DOHH2 (cell line): Measurements from ENCODE around the gene ACTN1.
"Not testable (repeated sequence)": the region's sequence is repeated elsewhere in the genome, so short reads cannot be mapped to it uniquely, and the experiment has no call there.

Source experiments
- H3F3A ChIP-seq: fragments of 200-600 bp; sonication (generic), shearing (Covaris generic); 2 replicates; pipeline ENCODE4 v1.6.0; 2016; ENCODE audit warnings: antibody characterized with exemption, mild to moderate bottlenecking; ENCODE audit not compliant: control insufficient read depth, insufficient read depth
- H3K27ac ChIP-seq: fragments of 200-600 bp; sonication (generic); 2 replicates; pipeline ENCODE4 v1.5.1; 2014; ENCODE audit warnings: low read depth, mild to moderate bottlenecking, low read length, moderate library complexity
- H3K27me3 ChIP-seq: fragments of 200-600 bp; sonication (generic); 2 replicates; pipeline ENCODE4 v1.6.1; 2014; ENCODE audit warnings: mild to moderate bottlenecking, low read length, mixed read lengths; ENCODE audit not compliant: control insufficient read depth
- H3K36me3 ChIP-seq: fragments of 200-600 bp; sonication (generic); 2 replicates; pipeline ENCODE4 v1.6.1; 2014; ENCODE audit warnings: mild to moderate bottlenecking, low read length, moderate library complexity, mixed read lengths; ENCODE audit not compliant: control insufficient read depth
- H3K4me1 ChIP-seq: fragments of 200-600 bp; sonication (generic); 2 replicates; pipeline ENCODE4 v1.6.1; 2014; ENCODE audit warnings: mild to moderate bottlenecking, low read length, mixed read lengths; ENCODE audit not compliant: control insufficient read depth
- H3K4me2 ChIP-seq: fragments of 200-600 bp; sonication (generic); 2 replicates; pipeline ENCODE4 v1.6.0; 2014; ENCODE audit warnings: mild to moderate bottlenecking, low read length, moderate library complexity
- H3K4me3 ChIP-seq: fragments of 200-600 bp; sonication (generic); 2 replicates; pipeline ENCODE4 v1.5.1; 2014; ENCODE audit warnings: mild to moderate bottlenecking, low read length, mixed read lengths
- H3K79me2 ChIP-seq: fragments of 200-600 bp; sonication (generic); 2 replicates; pipeline ENCODE4 v1.6.1; 2014; ENCODE audit warnings: mild to moderate bottlenecking, low read length, mixed read lengths; ENCODE audit not compliant: control insufficient read depth
- H3K9me2 ChIP-seq: fragments of 200-600 bp; sonication (generic); replicated peaks from 2 replicates; pipeline ENCODE4 v1.6.1; 2014; ENCODE audit warnings: mild to moderate bottlenecking, low read length, mixed read lengths; ENCODE audit not compliant: control insufficient read depth
- H3K9me3 ChIP-seq: fragments of 200-600 bp; sonication (generic); 2 replicates; pipeline ENCODE4 v1.6.1; 2014; ENCODE audit warnings: antibody characterized with exemption, low read length, mixed read lengths; ENCODE audit not compliant: control insufficient read depth, insufficient read depth
- H4K20me1 ChIP-seq: fragments of 200-600 bp; sonication (generic); 2 replicates; pipeline ENCODE4 v1.6.0; 2014; ENCODE audit warnings: low read depth, mild to moderate bottlenecking, antibody characterized with exemption, low read length, moderate library complexity; ENCODE audit not compliant: control insufficient read depth, insufficient read depth
- EZH2phosphoT487 ChIP-seq: fragments of 200-600 bp; sonication (generic); IDR thresholded peaks from 2 replicates; pipeline ENCODE4 v1.6.1; 2017; ENCODE audit warnings: borderline replicate concordance, mild to moderate bottlenecking, antibody characterized with exemption, low read length, moderate library complexity, mixed read lengths
- TF ChIP-seq, protein P1 (sequence below): fragments of 200-600 bp; sonication (generic); IDR thresholded peaks from one replicate; pipeline ENCODE4 v1.5.1; 2014; ENCODE audit warnings: antibody characterized with exemption, mild to moderate bottlenecking, low read depth, low read length; ENCODE audit not compliant: poor library complexity, severe bottlenecking

The ACTN1 gene

DNA sequence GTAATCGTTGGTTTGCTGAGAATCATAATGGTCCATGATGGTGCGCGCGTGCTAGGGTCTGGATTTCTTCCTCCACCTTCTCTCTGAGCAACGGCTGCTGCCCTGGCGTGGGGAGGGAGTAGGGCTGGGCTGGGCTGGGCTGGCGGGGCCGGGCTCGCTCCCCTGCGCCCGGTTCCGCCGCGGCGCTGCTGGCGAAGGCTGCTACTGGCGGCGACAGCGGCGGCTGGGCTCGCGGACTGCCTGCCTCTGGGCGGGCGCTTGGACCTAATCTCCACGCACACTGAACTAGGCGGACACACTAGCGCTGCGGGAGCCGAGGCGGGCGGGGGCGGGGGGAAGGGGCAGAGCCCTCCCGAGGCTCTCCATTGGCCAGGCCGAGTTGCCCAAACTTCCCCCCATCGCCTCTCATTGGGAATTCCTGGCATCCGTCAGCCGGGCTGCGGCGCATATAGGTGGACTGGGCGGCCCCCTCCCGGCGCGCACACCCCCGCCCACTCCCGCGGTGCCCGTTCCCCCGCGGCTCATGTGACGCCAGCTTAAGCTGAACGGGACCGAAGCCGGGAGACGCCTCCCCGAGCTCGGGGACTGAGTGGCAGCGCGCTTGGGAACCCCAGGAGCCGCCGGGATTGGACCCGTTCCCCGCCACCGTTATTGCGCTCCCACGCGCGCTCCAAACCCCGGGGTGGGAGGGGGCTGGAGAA is at the start of gene ACTN1:
Gene ACTN1, minus strand, starts transcription at position 282 of the 701 bp plus-strand sequence. Its CDS starts 246 bp downstream, at position 36.
- H4K20me1 ChIP-seq: no peaks in the 10 kb centered on the region
- H3K36me3 ChIP-seq: no peaks in the 10 kb centered on the region
- no peaks in the 10 kb centered on the region for H3K9me3 ChIP-seq
- no peak within 1 kb of the TSS for H3K27ac ChIP-seq
- peaks cover 12% of the 10 kb centered on the region for H3K4me1 ChIP-seq
- no peaks in the 10 kb centered on the region for H3K9me2 ChIP-seq
- H3K4me3 ChIP-seq: peak within 1 kb of the TSS; percentile 51
- TF ChIP-seq, protein P1, sequence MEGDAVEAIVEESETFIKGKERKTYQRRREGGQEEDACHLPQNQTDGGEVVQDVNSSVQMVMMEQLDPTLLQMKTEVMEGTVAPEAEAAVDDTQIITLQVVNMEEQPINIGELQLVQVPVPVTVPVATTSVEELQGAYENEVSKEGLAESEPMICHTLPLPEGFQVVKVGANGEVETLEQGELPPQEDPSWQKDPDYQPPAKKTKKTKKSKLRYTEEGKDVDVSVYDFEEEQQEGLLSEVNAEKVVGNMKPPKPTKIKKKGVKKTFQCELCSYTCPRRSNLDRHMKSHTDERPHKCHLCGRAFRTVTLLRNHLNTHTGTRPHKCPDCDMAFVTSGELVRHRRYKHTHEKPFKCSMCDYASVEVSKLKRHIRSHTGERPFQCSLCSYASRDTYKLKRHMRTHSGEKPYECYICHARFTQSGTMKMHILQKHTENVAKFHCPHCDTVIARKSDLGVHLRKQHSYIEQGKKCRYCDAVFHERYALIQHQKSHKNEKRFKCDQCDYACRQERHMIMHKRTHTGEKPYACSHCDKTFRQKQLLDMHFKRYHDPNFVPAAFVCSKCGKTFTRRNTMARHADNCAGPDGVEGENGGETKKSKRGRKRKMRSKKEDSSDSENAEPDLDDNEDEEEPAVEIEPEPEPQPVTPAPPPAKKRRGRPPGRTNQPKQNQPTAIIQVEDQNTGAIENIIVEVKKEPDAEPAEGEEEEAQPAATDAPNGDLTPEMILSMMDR: no peak
- TF ChIP-seq EZH2phosphoT487: peak; percentile 95; the same call in 1 of the 2 replicates
- peak within 1 kb of the TSS; percentile 66 for H3K4me2 ChIP-seq
- H3F3A ChIP-seq: no peaks in the 10 kb centered on the region
- no peaks in the 10 kb centered on the region for H3K79me2 ChIP-seq
- peaks cover 60% of the 10 kb centered on the region for H3K27me3 ChIP-seq

DNA sequence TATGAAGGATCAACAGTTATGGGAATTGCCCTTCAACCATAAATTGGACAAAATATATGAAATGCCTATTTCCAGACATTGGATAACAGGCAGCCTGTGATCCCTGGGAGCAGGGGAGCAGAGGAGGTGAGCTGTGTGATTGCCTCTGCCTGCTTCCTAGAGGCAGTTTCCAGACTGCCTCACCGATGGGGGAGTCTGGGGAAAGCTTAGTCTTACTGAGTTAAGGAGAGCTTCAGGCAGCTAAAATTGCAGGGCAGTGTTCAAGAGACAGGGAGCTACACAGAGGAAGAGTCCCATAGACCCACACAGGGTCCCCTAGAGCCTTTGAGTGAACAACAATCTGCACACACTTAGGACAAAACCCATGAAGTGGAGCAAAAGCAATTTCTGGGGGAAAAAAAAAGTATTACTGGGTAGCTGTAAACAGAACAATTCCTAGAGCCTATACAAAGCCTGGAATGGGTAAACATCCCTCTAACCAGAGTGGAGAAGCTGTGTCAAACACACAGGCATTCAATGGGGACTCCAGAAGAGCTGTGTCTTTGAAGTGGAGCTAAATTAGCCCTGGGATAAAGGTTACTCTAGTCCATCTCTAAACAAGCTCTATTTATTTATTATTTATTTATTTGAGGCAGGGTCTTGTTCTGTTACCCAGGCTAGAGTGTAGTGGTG is 48.3 kb upstream of the ACTN1 start:
- H3K4me1 ChIP-seq: no peaks in the 10 kb centered on the region
- H3K27me3 ChIP-seq: peaks cover 9% of the 10 kb centered on the region; the same call in 1 of the 2 replicates
- TF ChIP-seq, protein P1: no peak
- TF ChIP-seq EZH2phosphoT487: no peak
- H3F3A ChIP-seq: no peaks in the 10 kb centered on the region
- H3K79me2 ChIP-seq: no peaks in the 10 kb centered on the region
- H3K9me2 ChIP-seq: no peaks in the 10 kb centered on the region
- H3K9me3 ChIP-seq: no peaks in the 10 kb centered on the region
- H4K20me1 ChIP-seq: no peaks in the 10 kb centered on the region
- H3K4me2 ChIP-seq: no peak overlapping the region
- H3K27ac ChIP-seq: no peak overlapping the region
- H3K36me3 ChIP-seq: no peaks in the 10 kb centered on the region
- no peak overlapping the region for H3K4me3 ChIP-seq

DNA sequence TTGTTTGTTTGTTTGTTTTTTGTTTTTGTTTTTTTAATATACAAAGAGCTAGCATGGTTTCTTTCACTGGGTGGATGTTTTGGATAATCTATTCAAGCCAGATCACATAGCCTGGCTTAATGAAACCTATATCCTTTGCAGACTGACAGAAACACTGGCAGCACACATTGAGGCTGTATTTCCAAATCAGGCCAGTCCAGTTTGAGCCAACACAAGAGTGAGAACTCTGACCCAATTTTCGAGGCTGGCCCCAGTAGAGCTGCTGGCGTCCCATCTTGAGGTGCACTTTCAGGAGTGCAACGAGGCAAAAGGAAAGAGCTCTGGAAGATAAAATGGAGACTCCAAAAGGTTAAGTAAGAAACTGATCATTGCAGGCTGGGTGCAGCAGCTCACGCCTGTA is 43.9 kb upstream of the ACTN1 start:
- Histone ChIP-seq H3K4me1 (no peaks in the 10 kb centered on the region), H3K9me2 (no peaks in the 10 kb centered on the region), H3K9me3 (no peaks in the 10 kb centered on the region), H3K4me2 (no peak overlapping the region), H4K20me1 (no peaks in the 10 kb centered on the region), H3K36me3 (no peaks in the 10 kb centered on the region), H3F3A (no peaks in the 10 kb centered on the region), H3K4me3 (no peak overlapping the region), H3K27ac (no peak overlapping the region), H3K79me2 (no peaks in the 10 kb centered on the region), H3K27me3 (peaks cover 9% of the 10 kb centered on the region; the same call in 1 of the 2 replicates)
- TF ChIP-seq, protein P1: no peak
- no peak for TF ChIP-seq EZH2phosphoT487

DNA sequence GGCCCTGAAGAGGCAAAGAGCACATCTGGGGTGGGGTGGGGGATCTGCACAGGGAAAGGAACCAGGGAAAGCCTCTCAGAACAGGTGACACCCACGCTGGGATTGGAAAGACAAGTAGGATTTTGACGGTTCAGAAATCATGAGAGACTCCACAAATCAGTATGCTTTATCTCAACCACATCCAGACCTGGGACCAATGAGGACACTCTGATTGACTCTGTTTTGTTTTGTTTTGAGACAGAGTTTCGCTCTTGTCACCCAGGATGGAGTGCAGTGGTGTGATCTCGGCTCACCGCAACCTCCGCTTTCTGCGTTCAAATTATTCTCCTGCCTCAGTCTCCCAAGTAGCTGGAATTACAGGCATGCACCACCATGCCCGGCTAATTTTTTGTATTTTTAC is 43.0 kb upstream of the ACTN1 start:
- not testable (repeated sequence) for H3K4me1 ChIP-seq, H3K9me3 ChIP-seq, H3K9me2 ChIP-seq, H3K27ac ChIP-seq, H3K27me3 ChIP-seq, H3K4me3 ChIP-seq, H4K20me1 ChIP-seq, H3K36me3 ChIP-seq, H3F3A ChIP-seq, H3K79me2 ChIP-seq, H3K4me2 ChIP-seq
